Activated T-helper 9 cell treated with anti-CD3 and anti-CD28 coated beads, Interleukin-2, amount 50 U/mL, for 16 hours (primary cell): ENCODE data around the gene RNF222.
"Not testable (repeated sequence)": the region's sequence is repeated elsewhere in the genome, so short reads cannot be mapped to it uniquely, and the experiment has no call there.

Source experiments
- DNase-seq: peaks from one replicate; pipeline ENCODE4 v3.0.0-alpha.2; 2020; ENCODE audit warnings: low read depth

Gene RNF222

DNA sequence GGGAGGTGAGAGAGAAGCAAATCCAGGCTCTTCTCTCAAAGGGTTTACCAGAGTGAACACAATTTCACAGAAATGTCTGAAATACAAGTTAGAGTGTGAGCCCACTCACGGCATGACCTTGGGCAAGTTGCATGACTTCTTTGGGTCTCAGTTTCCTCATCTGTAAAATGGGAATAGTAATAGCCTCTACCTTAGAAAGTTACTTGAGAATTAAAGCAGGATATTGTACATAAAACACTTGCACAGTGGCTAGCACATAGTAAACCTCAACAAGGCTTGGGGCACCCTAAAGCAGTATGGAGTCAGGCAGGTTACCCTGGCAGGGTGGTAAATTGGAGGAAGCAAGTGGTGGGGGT lies 13.2 kb upstream of the RNF222 start:
- no peak for DNase-seq

DNA sequence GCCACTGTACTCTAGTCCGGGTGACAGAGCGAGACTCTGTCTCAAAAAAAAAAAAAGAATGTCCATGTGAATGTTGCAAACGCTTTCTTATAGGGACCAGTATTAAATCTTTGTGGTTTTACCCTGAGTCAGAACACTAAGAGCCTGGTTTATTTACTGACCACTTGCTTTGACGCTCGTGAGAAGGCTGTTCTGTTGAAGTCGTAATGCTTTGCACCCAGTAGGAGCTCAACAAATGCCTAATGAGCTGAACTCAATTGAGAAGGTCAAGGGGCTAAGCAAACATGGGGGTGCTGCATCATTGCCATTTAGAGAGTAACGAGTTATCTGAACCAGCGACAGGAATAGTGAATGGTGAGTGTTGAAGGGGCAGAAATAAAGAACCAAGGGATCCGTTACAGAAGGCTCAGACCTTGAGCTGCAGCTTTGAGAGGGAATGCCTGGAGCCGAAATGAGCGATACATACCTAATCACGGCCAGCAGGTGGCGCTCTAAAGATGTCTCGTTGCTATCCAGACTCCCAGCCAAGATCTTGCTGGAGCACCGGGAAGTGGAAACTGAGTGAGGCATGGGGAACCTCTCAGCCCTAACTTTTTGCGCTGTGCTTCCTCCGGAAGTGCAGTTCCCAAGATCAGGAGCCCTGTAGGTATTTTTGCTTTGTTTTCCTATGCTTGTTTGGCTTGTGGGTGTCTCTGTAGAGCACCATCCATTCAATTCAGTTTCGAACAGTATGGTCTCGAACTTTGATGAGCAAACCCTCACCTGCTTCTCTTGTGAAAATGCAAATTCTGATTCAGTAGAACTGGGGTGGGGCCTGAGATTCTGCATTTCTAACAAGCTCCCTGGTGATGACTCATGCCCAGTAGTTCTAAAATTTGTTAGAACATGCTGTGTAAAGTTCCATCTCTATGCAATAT lies 12.6 kb upstream of the RNF222 start:
- peak; percentile 64 for DNase-seq

DNA sequence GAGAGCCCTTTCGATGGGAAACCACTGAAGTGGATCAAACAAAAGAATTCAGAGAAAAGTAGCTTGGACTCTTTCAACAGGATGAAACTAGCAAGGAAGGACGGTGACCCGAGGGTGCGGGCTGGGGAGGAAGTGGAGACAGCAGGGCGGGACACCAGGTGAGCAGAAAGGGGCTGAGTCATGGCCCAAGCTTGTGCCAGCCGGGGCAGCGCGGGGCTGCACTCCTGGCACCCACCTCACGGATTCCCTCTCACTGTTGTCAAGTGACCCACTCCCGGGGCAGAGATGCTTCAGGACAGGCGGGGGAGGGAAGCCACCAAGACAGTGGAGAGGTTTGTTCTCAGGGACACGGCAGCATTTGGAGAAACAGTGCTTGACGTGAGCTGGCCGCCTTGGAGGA lies 10.7 kb upstream of the RNF222 start:
- DNase-seq, result no peak

DNA sequence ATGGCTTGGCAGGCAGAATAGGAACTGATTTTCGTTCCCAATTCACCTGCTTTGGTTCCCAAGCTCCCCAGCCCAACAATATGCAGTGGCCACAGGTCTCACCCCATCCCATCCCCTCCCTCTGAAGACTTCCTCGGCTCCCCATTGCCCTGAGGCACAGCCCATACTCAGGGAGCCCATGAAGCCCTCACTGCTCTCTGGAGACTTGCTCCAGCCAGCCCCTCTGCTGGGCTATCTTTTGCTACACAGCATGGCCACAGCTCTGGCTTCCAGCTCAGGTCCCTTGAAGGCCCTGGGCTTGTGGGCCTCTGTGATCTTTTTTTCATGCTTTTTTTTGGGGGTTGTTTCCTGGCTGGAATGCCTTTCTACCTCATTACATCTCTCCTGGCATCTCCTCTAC lies 8.5 kb upstream of the RNF222 start:
- DNase-seq, result no peak

DNA sequence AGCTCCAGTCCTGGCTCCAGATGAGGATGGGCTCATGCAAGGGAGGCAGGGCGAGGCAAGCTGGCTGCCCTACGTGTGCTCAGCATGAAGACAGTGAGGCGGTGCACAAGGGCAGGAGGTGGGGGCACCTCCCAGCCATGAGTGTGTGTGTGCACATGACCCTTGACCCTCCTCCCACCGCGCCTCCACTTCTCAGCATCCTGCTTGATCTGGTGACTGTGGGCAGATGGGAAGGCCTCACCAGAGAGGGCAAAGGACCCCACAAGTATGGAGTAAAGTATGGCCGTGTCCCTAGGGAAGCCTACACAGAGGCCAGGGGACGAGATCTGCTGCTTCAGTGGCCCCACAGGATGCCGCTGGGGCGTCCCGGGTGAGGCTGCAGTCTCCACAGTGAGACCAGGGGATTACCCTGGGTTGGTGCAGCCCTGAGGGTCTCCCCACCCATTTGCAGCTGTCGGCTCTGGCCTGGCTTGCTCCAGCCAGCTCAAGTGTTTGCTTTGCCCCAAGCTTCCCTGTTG lies 7.9 kb upstream of the RNF222 start:
- no peak for DNase-seq

DNA sequence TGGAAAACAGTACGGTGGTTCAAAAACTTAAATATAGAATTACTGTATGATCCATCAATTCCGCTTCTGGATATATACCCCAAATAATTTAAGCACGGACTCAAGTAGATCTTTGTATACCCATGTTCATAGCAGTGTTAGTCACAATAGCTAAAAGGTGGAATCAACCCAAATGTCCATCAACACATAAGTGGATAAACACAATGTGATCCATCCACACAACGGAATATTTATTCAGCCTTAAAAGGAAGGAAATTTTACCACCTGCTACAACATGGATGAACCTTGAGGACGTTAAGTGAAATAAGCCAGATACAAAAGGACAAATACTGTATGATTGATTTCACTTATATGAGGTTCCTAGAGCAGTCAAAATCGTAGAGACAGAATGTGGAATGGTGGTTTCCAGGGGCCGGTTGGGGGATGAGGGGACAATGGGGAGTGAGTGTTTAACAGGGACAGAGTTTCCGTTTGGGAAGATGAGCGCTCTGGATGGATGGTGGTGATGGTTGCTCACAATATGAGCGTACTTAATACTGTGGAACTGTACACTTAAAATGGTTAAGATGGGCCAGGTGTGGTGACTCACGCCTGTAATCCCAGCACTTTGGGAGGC lies 5.4 kb upstream of the RNF222 start:
- DNase-seq, result no peak

DNA sequence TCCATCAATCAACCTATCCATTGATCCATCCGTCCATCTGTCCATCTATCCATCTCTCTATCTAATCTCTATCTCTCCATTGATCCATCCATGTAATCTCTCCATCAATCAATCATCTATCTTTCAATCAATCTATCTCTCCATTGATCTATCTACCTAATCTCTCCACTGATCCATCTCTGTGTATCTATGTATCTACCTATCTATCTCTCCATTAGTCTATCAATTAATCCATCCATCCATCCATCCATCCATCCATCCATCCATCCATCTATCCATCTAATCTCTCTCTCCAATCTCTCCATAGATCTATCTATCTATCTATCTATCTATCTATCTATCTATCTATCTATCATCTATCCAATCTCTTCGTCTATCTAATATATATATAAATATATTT lies 3.5 kb upstream of the RNF222 start:
- no peak for DNase-seq

DNA sequence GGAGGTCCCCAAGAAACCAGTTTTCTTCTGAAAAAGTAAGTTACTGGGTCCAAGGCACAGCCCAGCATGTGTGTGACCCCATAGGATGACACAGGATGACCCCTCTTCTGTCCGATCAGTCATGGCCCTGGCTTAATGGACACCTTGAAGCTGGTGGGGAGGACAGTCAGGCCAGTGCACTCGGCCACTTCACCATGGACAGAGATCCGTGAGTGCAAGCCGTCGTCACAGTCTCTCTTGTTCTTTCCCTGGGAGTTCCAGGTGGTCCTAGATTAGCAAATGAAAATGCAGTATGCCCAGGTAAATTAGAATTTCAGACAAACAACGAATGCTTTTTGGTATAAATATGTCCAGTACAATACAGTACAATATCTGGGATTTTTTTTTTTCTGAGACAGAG lies 1.4 kb upstream of the RNF222 start:
- DNase-seq, result no peak

DNA sequence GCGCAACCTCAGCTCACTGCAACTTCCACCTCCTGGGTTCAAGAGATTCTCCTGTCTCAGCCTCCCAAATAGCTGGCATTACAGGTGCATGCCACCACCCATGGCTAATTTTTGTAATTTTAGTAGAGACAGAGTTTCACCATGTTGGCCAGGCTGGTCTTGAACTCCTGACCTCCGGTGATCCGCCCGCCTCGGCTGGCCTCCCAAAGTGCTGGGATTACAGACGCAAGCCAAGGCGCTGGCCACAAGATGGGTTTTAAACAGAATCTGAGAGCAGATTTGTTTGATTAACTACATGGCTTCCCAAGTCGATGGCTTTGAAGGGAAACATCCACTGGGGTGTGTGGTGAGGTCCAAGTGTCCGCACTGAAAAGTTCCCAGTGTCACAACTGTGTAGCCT lies 3.1 kb downstream of the RNF222 start:
- not testable (repeated sequence) for DNase-seq

DNA sequence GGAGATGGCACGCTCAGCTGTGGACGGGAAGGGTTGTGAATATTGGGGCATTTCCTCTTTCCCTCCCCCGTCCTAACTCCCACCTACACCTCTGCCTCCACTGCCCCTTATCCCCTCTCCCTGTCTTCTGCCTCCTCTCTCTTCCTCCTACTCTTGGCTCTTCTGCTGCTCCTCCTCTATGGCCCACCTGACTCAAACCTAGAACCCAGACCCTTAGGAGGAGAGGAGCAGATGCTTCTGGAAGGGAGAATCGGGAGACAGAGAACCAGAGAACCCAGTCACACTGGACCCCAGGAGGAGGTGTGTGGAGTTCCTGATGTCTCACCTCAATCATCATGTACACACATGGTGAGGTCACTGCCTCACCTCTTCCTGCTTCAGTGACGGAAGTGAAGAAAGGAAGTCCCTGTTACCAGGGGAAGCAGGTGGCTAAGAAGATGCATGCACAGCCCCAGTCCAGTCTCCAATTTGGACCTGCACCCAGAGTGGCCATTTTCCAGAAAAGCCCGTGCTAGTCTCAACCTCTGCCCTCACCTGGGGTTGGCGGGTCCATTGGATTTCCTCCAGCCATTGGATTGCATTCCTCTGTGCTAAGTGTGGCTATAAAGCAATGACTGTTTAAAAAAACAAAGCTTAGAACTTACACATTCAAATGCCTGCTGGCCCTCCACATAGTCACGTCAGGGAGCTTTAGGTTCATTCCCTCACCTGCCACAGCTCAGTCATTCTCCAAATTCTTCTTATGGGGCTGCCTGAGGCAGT lies 4.0 kb downstream of the RNF222 start:
- no peak for DNase-seq

DNA sequence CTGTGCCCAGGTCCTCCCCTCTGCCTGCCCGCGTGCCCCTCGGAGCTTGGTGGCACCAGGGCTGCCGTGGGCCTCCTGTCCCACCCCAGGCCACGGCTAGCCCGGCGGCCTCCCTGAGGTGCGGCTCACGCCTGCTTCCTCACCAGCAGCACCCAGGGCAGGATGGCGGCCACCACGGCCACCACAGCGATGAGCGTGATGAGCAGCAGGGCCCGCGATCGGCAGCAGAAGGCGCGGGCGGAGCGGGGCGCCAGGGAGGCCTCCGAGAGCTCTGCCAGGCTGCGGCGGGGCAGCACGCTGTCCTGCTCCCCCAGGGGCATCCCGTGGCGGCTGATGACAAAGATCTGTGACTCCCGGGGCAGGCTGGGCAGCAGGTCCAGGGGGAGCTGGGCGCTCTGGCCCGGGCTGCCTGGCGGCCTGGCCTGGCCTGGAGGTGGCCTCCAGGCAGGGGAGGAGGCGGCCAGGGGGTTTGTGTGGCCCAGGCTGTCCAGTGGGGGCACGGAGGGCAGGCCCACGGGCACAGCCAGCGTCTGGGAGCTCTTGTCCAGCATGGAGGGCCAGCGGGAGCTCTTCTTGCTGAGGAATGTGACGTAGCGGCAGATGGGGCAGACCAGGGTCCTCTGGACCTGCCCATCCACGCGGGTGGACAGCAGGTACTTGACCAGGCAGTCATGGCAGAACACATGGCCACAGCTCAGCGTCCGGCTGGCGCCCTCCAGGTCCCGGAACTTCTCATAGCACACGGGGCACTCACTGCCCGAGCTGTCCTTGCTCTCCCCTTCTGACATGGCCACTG lies 4.8 kb downstream of the RNF222 start:
- no peak for DNase-seq

DNA sequence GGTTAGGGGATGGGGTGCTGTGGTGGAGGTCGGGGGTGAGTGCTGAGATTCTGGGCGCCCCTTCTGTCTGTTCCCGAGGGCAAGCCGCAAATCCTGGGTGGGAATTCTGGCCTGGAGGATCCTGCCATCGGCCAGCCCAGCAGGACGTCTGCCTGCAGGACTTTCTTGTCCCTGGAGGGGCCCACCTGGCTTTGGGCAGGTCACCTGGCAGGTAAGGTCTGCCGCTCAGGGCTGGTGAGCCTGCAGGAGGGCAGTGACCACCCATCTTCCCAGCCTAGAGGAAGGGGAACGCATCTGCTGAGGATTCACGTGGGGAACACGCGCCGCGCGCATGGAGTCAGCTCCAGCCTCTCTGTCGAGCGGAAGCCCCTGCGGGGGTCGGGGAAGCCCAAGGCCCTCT lies 5.4 kb downstream of the RNF222 start:
- no peak for DNase-seq

DNA sequence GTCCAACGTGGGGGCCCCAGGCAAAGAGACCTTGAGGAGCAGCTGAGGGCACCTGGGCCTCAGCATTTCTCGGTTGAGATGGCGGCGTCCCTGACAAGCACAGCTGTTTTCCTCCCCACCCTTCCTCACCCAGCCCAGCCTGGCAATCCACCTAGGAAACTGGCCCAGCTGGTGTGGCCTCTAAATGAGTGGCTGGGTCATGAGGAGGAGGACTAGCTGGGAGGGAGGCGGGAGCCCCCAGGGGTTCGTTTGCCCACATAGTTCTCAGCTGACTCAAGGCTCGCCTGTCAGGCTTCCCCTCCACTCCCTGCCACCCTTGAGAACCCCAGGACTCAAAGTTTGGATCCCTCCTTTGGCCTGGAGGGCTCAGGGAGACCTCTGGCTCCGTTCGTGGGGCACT lies 5.9 kb downstream of the RNF222 start:
- DNase-seq, result no peak

DNA sequence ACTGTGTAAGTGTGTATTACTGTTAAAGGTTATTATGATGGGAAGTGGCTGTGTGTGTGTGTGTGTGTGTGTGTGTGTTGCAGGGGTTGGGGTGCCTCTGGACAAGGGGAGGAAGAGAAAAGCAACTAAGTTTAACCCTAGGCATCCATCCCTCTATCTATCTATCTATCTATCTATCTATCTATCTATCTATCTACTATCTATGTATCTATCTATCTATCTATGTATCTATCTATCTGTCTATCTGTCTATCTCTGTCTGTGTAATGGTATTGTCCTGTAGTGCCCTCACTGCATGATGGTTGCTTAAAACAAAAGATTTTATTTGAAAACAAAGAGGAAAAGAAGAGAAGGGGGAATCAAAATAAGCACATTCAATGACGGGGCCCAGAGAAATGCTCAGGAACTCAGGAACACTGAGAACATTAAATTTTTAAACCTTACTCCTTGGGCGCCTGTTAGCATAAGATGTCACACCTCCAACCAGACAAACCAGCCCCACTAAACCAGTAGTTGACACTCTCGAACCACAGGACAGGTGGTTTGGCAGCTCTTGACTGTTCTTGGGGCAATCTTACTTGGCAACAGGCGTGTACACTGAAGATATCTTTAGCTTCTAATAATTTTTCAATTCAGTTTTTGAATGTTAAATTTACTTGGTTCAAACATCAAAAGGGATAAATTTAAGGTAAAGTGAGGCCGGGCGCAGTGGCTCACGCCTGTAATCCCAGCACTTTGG lies 9.5 kb downstream of the RNF222 start:
- no peak for DNase-seq

DNA sequence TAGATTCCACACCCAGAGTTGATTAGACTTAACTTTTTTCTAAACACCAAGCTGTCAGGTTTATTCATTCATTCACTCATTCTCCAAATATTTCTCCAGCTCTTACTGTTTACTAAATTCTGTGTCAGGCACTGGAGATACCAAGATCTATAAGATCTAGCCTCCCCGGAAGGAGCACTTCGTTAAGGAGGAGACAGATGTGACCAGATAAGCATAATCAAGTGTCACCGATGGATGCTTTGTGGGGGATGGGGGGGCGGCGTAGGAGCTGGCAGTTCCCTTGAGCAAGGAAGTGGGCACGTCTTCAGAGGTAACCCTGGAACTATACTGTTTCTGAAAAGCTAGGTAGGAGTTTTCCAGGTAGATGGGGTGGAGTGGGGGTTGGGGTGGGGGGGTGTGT lies 10.8 kb downstream of the RNF222 start:
- DNase-seq, result no peak

DNA sequence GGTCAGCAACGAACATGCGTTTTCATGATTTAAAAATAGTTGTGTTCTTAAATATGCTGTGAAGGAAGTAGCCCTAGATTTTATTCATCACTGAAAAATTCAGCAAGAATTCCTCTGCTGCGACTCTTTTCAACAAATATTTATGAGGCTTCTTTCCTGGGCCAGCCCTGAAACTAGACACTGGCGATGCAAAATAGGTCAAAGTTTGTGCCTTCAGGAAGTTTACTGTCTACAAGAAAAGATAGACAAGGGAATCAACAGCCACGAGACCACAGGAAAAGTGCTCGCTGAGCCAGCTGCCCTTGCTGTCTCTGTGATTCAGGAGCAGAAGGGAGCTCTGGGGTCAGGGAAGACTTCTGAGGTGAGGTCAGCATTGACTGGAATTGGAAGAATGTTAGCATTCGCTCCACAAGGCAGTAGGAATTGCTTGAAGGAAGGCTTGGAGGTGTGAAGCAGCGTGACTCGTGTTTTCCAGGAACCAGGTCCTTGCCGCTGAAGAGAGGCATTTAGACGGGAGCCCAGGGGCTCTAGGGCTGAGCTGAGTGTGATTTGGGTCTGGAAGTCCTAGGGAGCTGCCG lies 12.7 kb downstream of the RNF222 start:
- DNase-seq, result no peak

DNA sequence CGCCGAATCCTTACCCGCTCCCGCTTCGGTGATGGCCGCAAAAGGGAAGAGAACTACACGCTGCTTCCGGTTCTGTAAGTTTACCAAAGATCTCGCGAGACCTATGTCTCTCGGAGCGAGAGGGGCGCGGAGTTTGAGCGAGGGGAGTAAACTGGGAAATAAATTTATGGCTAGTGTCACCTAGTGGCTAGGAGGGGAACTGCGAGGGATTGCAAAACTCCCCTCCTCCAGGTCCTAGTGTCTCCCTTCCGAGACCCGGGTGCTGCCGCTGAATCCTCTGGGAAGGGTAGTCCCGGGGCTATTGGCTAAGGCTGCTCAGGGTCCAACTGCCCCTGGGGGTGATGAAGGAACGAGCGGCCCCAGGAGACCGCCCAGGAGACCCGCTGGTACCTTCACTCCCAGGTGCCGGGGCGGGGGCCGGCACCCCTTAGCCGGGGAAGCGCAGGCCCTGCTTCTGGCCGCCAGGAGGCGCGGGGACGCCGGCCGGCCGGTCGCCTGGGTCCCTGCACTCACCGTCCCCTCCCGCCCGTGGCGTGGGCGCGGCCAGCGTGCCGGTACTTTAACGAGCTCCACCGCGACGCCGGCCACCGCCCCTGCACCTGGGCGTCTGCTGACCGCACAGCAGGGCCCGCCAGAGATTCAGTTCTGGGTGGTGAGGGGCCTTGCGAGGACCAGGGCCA lies 14.3 kb downstream of the RNF222 start, which contains the start of gene RPL26:
TSS of gene RPL26 (minus strand) at position 51 of the 680 bp plus-strand sequence. CDS start 883 bp downstream, outside the sequence.
- DNase-seq, result peak; percentile 88

DNA sequence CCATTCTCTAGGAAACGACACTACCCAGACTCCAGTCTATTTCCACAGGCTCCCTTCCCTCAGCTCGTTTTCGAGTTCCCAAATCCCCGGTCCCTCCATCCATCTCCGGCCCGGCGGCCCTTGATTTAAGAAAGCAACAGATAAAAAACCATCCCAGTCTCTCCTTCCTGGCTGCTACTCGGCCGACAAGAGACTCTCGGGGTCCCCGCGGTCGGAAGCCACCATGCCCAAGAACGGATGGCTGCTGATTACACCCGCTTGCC lies 14.8 kb downstream of the RNF222 start:
- no peak for DNase-seq

DNA sequence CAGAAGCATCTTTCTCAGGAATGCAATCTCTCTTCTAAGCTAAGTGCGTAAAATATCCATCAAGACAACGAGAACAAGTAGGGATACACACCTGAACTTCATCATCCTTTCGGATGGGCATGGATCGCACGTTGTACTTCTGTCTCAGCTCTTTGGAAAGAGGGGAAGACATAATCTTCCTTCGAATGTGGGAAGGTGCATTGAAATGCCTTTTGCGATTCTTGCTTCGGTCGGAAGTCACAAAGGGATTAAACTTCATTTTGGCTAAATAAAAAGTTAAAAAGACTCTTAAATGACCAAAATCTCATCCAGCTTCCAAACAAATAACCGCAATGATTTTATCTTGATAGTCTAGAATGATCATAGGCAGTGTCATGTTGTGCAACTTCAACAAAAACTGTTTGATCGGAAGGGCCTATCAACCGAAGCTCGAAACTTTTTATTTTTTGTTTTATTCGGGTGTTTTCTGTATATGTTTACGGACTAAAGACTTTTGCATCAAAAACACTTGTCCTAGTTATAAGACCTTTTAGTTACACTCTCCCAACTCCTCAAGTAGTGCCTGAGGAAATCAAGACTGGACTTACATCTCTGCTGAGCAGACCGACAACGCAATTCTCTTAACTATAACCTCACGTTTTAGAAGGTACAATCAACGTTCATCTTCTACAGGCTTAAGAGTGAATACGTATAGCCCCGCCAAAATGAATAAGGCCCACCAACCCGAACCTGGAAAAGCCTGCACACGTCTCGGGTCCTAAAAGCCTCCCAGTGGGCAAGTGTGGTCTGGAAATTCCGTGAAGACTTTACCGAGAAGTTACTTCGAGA lies 15.4 kb downstream of the RNF222 start:
- DNase-seq, result no peak

DNA sequence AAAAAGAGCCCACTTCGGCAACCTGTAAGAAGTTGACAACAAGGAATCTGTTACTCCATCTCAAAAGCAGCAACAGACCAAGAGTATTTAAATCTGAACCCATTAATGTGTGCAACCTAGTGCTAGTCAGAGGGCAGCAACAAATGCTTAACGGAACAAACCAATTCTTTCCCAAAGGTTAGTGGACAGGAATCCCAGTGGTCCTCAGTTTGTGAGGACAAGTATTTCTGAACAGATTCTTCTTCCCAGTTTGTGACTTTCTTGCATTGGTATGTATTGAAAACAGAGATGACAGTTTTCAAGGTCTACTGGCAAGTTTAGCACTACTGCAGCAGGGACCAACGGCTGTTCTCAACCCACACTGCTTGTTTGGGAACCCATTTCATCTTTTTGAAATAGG lies 17.6 kb downstream of the RNF222 start:
- DNase-seq, result no peak
